ENCODE data around the gene DIO3. TPM values are rescaled to one million over a fixed set of nuclear protein-coding genes. Genes with fewer than 3 reads are reported as not detected.
"Not testable (repeated sequence)": the region's sequence is repeated elsewhere in the genome, so short reads cannot be mapped to it uniquely, and the experiment has no call there.

The DIO3 gene
- total RNA-seq, 8 experiments from 2014 or later, result 0.31 to 19.5 (median 2.9) TPM

DNA sequence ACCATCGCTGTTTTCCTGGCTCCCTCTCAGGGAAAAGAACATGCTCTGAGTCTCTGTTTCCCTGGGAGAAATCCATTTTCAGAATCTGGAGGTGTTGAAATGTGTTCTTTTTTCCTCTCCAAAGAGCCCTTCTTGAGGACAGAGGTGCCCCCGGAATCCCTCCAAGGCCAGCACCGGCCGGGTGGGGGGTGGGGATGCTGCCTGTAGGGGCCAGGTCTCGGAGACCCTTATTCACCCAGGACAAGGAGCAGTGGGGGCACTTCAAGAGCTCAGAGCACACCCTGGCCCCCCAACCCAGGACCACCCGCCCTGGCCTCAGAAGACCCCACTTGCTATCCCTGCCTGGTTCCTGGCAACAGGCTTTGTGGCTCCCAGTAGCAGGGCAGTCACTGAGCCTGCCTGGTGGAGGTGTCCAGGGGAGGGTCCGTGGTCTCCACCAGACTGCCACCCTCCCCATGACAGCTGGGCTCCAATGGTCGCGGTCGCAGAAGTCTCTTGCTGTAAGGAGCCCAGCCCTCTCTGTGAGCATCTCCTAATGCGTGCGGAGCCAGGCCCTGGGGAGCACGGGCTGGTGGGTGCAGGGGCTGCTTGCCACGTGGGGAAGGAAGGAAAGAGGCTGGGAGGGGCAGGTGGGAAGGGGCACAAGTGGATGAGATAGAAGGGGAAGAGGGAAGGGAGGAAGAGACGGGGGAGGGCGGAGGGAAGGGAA lies 13.2 kb upstream of the DIO3 start:
- WGBS, 10 experiments, result no CpG with 5 or more reads among the region's 16 CpGs
- H3K4me1 ChIP-seq (replicated peaks in 1 of 2), result no peaks in the 10 kb centered on the region
- no peak overlapping the region for H3K27ac ChIP-seq
- no peak overlapping the region for H3K4me3 ChIP-seq
- in situ Hi-C loops (cut with MboI; ENCODE audit: low pct_unique_long_range_greater_than_20kb in 2 of 9, low sequenced_read_pairs in 9 of 9, unreplicated experiment in 9 of 9), result no loop called here
- ATAC-seq (replicated peaks in 6 of 8), result no peak

DNA sequence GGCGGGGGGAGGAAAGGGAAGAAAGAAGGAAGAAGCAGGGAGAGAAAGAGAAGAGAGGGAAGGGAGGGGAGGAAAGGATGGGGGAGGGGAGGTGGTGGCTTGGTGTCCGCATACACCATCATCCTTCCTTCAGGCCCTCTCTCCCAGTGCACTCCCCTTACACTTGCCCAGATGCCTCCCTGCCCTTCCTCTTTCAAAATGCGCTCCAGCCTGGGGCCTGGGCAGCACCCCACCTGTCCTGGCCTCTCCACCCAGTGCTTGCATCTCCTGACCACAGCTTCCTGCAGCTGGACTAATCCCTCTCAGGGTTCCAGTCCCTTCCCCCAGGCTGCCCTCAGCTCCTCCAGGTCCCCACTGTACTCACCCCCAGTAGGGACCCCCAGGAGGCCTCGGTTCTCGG lies 12.6 kb upstream of the DIO3 start:
- Histone ChIP-seq H3K4me1 (replicated peaks in 1 of 2) (no peaks in the 10 kb centered on the region), H3K4me3 (no peak overlapping the region), H3K27ac (no peak overlapping the region)
- in situ Hi-C loops (cut with MboI; ENCODE audit: low pct_unique_long_range_greater_than_20kb in 2 of 9, low sequenced_read_pairs in 9 of 9, unreplicated experiment in 9 of 9), result no loop called here
- WGBS, 10 experiments, result 80 to 83% methylated on average over 1 to 2 of the region's 5 CpGs; no CpG with 5 or more reads in 8 of the 10 experiments
- peak in 2 of 8 experiments; percentile 31 to 77 for ATAC-seq (replicated peaks in 6 of 8)

DNA sequence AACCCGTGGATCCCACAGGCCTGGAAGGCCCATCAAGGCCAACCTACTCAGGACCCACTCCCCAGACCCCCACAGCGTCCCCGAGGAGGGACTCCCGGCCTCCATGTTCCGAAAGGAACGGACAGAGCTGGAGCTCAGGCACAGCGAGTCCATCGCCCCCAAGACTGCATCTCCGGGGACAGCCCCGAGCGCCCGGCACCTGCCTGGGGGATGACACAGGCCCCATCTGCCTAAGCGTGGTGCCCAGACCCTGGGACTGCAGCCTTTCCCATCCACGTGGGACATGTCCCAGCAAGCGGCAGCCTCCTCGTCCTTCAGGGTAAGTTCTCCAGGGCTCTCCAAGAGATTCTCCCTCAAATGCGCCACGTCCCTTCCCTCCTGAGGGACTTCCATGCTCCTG lies 12.1 kb upstream of the DIO3 start:
- Histone ChIP-seq H3K27ac (no peak overlapping the region), H3K4me3 (no peak overlapping the region), H3K4me1 (replicated peaks in 1 of 2) (no peaks in the 10 kb centered on the region)
- WGBS, 10 experiments, result 60 to 83% (median 69%) methylated on average over 1 to 4 of the region's 18 CpGs; no CpG with 5 or more reads in 7 of the 10 experiments
- no peak for ATAC-seq (replicated peaks in 6 of 8)
- in situ Hi-C loops (cut with MboI; ENCODE audit: low pct_unique_long_range_greater_than_20kb in 2 of 9, low sequenced_read_pairs in 9 of 9, unreplicated experiment in 9 of 9), result no loop called here

DNA sequence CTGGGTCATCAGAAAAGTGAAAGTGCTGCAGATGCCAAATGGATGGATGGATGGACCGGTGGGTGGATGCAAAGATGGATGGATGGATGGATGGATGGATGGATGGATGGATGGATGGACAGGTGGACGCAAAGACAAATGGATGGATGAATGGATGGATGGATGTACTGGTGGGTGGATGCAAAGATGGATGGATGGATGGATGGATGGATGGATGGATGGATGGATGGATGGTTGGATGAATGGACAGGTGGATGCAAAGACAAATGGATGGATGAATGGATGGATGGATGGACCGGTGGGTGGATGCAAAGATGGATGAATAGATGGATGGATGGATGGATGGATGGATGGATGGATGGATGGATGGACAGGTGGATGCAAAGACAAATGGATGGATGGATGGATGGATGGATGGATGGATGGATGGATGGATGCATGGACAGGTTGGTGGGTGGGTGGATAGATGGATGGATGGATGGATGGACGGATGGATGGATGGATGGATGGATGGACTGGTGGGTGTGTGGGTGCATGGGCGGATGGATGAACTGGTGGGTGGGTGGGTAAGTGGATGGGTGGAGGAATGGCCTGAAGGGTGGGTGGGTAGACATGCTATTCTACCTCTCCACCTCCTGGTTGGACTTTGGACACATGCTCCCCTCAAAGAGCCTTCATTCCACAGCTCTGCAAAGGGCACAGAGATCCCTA lies 10.9 kb upstream of the DIO3 start:
- H3K27ac ChIP-seq; H3K4me3 ChIP-seq; H3K4me1 ChIP-seq (replicated peaks in 1 of 2); in situ Hi-C loops (cut with MboI; ENCODE audit: low pct_unique_long_range_greater_than_20kb in 2 of 9, low sequenced_read_pairs in 9 of 9, unreplicated experiment in 9 of 9); ATAC-seq (replicated peaks in 6 of 8): not testable (repeated sequence)
- WGBS, 10 experiments, result 20 to 100% (median 86%) methylated on average over 1 to 3 of the region's 5 CpGs

DNA sequence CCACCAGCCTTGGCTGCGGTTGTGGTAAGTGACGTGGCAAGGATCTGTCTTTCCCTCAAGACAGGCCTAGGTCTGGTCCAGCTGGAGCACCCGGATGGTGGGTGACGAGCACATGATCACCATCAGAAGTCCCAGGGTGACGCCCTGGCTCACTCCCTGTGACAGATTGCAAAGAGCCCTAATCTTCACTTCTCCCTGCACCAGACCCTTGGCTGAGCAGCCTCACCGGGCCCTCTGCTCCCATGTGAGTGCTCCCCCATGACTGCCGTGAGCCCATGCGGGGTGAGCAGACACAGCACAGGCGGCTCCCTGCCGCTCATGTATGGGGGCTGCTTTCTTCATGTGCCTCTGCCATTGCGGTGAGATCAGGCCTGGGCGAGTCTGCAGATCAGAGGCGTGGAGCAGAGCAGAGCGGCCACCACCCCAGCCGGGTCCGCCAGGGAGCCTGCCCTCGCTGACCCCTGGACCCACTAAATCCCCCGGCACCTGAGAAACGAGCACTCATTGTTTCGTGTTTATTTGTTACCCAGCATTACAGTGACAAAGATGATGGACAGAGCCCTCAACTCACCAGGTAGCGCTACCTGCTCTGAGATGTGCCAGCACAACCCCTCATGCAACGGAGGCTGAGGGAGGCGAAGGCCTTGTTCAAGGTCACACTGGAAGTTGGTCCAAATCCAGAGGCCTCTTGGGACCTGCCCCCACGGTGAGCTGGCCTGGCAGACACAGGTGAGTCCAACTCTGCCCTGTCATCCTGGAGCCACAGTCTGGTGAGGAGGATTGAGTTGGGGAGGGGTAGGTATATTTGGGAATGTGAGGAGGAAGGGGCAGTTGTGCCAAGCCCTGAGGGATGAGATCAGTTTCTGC lies 9.3 kb upstream of the DIO3 start:
- no peak overlapping the region for H3K27ac ChIP-seq
- no peaks in the 10 kb centered on the region for H3K4me1 ChIP-seq (replicated peaks in 1 of 2)
- H3K4me3 ChIP-seq, result no peak overlapping the region
- no peak for ATAC-seq (replicated peaks in 6 of 8)
- WGBS, 10 experiments, result 48 to 100% (median 80%) methylated on average over 1 to 8 of the region's 24 CpGs; no CpG with 5 or more reads in 6 of the 10 experiments
- in situ Hi-C loops (cut with MboI; ENCODE audit: low pct_unique_long_range_greater_than_20kb in 2 of 9, low sequenced_read_pairs in 9 of 9, unreplicated experiment in 9 of 9), result no loop called here

DNA sequence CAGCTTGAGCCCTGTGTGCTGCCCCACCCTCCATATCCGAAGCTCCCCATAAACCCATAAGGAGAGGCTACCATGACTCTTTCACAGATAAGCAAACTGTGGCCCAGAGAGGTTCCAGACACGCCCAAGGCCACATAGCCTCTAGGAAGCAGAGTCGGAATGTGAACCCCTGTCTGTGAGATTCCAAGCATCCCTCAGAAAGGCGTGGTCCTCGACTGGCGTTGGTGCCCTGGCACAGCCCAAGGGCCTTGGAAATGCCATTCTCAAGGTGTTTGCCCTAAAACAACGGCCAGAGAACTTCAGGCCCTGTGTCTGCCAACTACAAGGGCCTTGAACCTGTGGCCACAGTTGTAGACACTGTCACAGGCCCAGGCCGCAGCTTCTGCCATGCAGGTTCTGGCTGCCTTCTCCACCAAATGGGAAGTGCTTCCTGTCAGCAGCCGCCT lies 8.5 kb upstream of the DIO3 start:
- ATAC-seq (replicated peaks in 6 of 8), result no peak

DNA sequence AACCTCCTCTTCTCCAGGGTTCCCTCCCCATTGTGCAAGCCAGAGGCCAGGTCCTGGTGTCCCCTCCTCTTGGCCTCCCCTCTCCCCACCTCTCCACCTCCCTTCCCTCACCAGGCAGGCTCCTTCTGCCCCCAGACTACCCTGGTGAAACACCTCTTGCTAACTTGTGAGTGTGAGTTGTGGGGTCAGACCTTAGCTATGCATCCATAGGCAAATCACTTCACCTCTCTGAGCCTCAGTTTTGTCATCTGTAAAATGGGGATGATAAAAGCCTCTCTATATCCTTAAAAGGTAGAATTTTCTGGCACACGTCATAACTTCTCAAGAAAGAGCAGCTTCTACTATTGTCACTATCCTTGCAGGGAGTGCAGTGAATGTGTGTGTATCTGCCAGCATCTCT lies 7.9 kb upstream of the DIO3 start:
- no peak for ATAC-seq (replicated peaks in 6 of 8)
- no CpG with 5 or more reads among the region's 1 CpG for WGBS, 10 experiments

More for the DNA sequence above, 8.5 kb upstream of the DIO3 start:
- 38 to 87% (median 80%) methylated on average over 1 to 7 of the region's 9 CpGs; no CpG with 5 or more reads in 7 of the 10 experiments for WGBS, 10 experiments
- in situ Hi-C loops (cut with MboI; ENCODE audit: low pct_unique_long_range_greater_than_20kb in 2 of 9, low sequenced_read_pairs in 9 of 9, unreplicated experiment in 9 of 9), result no loop called here
- Histone ChIP-seq H3K27ac (no peak overlapping the region), H3K4me1 (replicated peaks in 1 of 2) (peaks cover 0 to 1% of the 10 kb centered on the region in 2 donors), H3K4me3 (no peak overlapping the region)

DNA sequence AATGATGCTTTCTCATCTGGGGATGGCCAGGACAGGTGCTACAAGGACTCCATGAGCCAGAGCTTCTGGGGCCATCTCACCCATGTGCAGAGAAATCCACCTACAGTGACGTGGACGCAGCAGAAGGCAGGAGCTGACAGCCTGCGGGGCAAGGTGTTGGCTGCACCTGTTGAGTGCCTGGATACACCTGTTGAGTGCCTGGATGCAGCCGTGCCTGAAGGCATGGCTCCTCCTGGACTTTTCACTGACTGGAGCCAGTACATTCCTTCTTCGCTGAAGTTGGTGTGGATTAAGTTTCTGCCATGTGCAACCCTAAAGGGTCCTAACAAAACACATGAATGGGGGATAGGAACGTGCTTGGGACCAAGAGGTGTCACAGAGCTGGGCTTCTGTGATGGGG lies 7.4 kb upstream of the DIO3 start:
- WGBS, 10 experiments, result 54 to 100% (median 73%) methylated on average over 1 to 5 of the region's 6 CpGs; no CpG with 5 or more reads in 3 of the 10 experiments
- H3K27ac ChIP-seq, result no peak overlapping the region
- in situ Hi-C loops (cut with MboI; ENCODE audit: low pct_unique_long_range_greater_than_20kb in 2 of 9, low sequenced_read_pairs in 9 of 9, unreplicated experiment in 9 of 9), result no loop called here
- no peak overlapping the region for H3K4me3 ChIP-seq
- H3K4me1 ChIP-seq (replicated peaks in 1 of 2), result peaks cover 0 to 13% of the 10 kb centered on the region in 2 donors
- no peak for ATAC-seq (replicated peaks in 6 of 8)

More for the DNA sequence above, 7.9 kb upstream of the DIO3 start:
- in situ Hi-C loops (cut with MboI; ENCODE audit: low pct_unique_long_range_greater_than_20kb in 2 of 9, low sequenced_read_pairs in 9 of 9, unreplicated experiment in 9 of 9), result no loop called here
- Histone ChIP-seq H3K27ac (no peak overlapping the region), H3K4me3 (no peak overlapping the region), H3K4me1 (replicated peaks in 1 of 2) (peaks cover 0 to 7% of the 10 kb centered on the region in 2 donors)

DNA sequence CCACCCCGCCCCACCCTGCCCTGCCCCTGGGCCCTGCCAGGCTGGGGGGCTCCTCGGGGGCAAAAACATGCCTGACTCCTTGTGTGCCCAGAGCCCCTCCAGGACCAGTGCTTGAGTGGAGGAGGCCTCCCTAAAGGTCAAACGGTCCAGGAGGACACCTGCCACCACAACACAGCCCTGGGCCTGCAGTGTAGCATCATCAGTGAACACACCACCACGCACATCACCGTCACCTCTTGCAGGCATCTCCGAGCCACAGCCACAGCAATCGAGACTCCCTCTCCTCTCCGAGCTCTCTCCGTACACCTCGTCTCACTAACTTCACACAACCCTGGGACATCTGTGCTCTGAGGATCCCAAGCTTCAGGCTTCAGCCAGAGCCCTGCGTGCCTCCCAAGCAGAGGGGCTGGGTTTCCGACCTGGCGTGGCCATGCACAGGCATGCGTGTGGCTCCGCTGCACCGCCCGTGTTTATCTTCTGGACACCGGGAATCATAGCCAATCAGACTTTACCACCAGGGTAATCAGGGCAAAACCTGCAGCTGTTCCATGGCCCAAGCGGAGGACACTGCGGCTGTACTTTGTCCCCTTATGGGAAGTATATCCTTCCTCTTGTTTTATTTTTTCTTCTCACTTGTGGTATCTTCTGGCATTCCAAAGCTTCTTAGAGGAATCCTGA lies 6.2 kb upstream of the DIO3 start:
- Histone ChIP-seq H3K4me1 (replicated peaks in 1 of 2) (peaks cover 2 to 13% of the 10 kb centered on the region in 2 donors), H3K27ac (no peak overlapping the region), H3K4me3 (no peak overlapping the region)
- in situ Hi-C loops (cut with MboI; ENCODE audit: low pct_unique_long_range_greater_than_20kb in 2 of 9, low sequenced_read_pairs in 9 of 9, unreplicated experiment in 9 of 9), result no loop called here
- 33 to 90% (median 86%) methylated on average over 2 to 9 of the region's 20 CpGs; no CpG with 5 or more reads in 5 of the 10 experiments for WGBS, 10 experiments
- no peak for ATAC-seq (replicated peaks in 6 of 8)

DNA sequence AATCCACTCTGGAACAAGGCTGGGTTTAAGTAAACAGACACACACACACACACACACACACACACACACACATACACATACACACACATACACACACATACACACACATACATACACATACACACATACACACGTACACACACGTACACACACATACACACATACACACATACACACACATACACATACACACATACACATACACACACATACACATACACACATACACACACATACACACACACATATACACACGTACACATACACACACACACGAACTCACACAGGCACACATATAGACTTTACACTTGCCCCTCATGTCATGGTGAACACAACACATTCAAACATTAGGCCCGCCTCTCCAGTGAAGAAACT lies 5.6 kb upstream of the DIO3 start:
- 42 to 100% (median 70%) methylated on average over 1 to 4 of the region's 5 CpGs; no CpG with 5 or more reads in 6 of the 10 experiments for WGBS, 10 experiments
- peaks cover 2 to 13% of the 10 kb centered on the region in 2 donors for H3K4me1 ChIP-seq (replicated peaks in 1 of 2)
- H3K27ac ChIP-seq; in situ Hi-C loops (cut with MboI; ENCODE audit: low pct_unique_long_range_greater_than_20kb in 2 of 9, low sequenced_read_pairs in 9 of 9, unreplicated experiment in 9 of 9); H3K4me3 ChIP-seq; ATAC-seq (replicated peaks in 6 of 8): not testable (repeated sequence)

DNA sequence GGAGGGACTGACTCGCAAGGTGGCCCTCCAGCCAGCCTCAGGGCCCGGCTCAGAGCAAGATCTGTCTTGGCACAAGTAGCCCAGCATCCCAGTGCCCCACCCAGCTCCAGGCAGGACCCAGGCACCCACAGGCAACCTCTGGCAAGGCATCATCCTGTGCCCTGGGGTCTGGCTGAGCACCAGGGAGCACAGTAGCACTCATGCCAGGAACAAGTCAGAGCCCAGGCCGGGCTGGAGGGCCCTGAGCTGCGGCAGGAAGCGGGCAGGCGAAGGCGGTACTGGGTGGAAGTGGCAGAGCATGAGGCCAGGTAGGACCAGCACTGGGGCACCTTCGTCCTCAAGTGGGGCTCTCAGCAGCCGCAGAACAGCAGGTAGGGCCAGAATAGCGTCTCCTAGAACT lies 5.2 kb upstream of the DIO3 start:
- Histone ChIP-seq H3K4me1 (replicated peaks in 1 of 2) (peaks cover 2 to 13% of the 10 kb centered on the region in 2 donors), H3K4me3 (no peak overlapping the region), H3K27ac (no peak overlapping the region)
- in situ Hi-C loops (cut with MboI; ENCODE audit: low pct_unique_long_range_greater_than_20kb in 2 of 9, low sequenced_read_pairs in 9 of 9, unreplicated experiment in 9 of 9), result no loop called here
- 0 to 100% (median 80%) methylated on average over 1 to 6 of the region's 10 CpGs; no CpG with 5 or more reads in 5 of the 10 experiments for WGBS, 10 experiments
- ATAC-seq (replicated peaks in 6 of 8), result no peak

DNA sequence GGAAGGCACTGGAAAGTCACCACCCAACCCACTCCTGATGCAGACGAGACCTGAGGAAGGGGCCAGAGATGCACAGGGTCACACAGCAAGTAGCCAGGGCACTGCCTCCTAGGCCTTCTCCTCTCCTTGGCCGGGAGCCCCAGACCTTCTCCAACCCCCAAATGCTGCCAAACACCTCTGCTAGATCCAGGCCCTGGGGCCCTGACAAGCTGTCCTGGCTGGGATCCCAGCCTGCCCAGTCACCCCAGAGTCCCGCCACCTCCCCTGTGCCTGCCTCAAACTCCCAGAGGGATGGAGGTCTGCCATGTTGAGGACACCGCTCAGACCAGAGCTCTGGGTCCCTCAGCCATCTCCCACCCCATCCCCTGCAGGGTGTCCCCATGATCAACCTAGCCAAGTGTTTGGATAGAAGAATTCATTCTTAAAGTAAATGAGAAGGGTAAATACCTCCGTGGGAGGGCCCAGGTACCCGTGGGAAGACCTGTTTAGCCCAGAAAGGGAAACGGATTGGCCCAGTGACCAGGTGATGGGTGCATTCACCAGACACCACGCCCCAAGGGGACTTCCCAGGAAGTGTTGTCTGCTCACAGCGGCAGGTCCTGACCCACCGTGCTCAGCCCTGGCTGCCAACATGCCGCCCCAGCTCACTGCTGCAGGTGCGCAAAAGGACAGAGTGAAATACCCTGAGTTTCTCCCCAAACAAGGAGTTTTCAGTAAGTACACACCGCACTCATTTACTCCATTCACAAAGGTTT lies 4.6 kb upstream of the DIO3 start:
- WGBS, 10 experiments, result 0 to 100% (median 86%) methylated on average over 1 to 7 of the region's 13 CpGs; no CpG with 5 or more reads in 5 of the 10 experiments
- Histone ChIP-seq H3K4me1 (replicated peaks in 1 of 2) (peaks cover 2 to 17% of the 10 kb centered on the region in 2 donors), H3K4me3 (no peak overlapping the region), H3K27ac (no peak overlapping the region)
- no peak for ATAC-seq (replicated peaks in 6 of 8)
- in situ Hi-C loops (cut with MboI; ENCODE audit: low pct_unique_long_range_greater_than_20kb in 2 of 9, low sequenced_read_pairs in 9 of 9, unreplicated experiment in 9 of 9), result no loop called here
